Panc1 (cell line): ENCODE data around the gene SEZ6L. TPM values are rescaled to one million over a fixed set of nuclear protein-coding genes. Genes with fewer than 3 reads are reported as not detected.

Experiments
- ATAC-seq: fragments of 200-7000 bp; cut with Tn5 transposase; 2 replicates; pipeline ENCODE4 v1.9.1; 2020; ENCODE audit warnings: mild to moderate bottlenecking, moderate library complexity
- BruUV-seq: library from RNA; stranded (reverse); fragments of 400-500 nt; replicated peaks from 2 replicates; lab custom pipeline; 2021; lab: Mats Ljungman, UMichigan
- CTCF ChIA-PET: fragments of 300-600 bp; sonication (Branson Sonifier 250); formaldehyde crosslinking; loops from one replicate; lab custom pipeline; 2022; ENCODE audit warnings: antibody characterized with exemption; lab: Charles Lee
- POLR2A ChIA-PET: fragments of 300-600 bp; sonication (Branson Sonifier 250); formaldehyde crosslinking; loops from one replicate; lab custom pipeline; 2022; ENCODE audit warnings: antibody characterized with exemption; lab: Charles Lee
- DNase-seq: peaks from one replicate; pipeline ENCODE4 v3.0.0-alpha.2; 2010; ENCODE audit warnings: low read depth, low spot score
- H3K27ac ChIP-seq: 2 replicates; pipeline ENCODE4 v1.5.1; 2011; ENCODE audit warnings: mild to moderate bottlenecking, low read length, inconsistent platforms
- H3K27me3 ChIP-seq: fragments of 200-500 bp; sonication (Bioruptor generic); 2 replicates; pipeline ENCODE4 v1.6.0; 2014; ENCODE audit warnings: low read length, inconsistent platforms; ENCODE audit not compliant: control insufficient read depth, insufficient read depth
- H3K36me3 ChIP-seq: fragments of 200-500 bp; sonication (Bioruptor generic); 2 replicates; pipeline ENCODE4 v1.5.1; 2014; ENCODE audit warnings: inconsistent platforms, mild to moderate bottlenecking, low read length, moderate library complexity; ENCODE audit not compliant: control insufficient read depth, insufficient read depth
- H3K4me1 ChIP-seq: 2 replicates; pipeline ENCODE4 v1.5.1; 2011; ENCODE audit warnings: inconsistent platforms, mild to moderate bottlenecking, low read length, moderate library complexity; ENCODE audit not compliant: control insufficient read depth, insufficient read depth
- H3K4me3 ChIP-seq, 2 experiments: 2 replicates each; pipeline ENCODE4 v1.5.1; 2011 to 2012; ENCODE audit warnings: low read depth in 2 of 2, low read length in 2 of 2, mild to moderate bottlenecking in 2 of 2, inconsistent platforms in 1 of 2, moderate library complexity in 1 of 2
- H3K9me3 ChIP-seq: fragments of 200-500 bp; sonication (Bioruptor generic); 2 replicates; pipeline ENCODE4 v1.5.1; 2014; ENCODE audit warnings: low read depth, mild to moderate bottlenecking, inconsistent platforms, low read length, moderate library complexity; ENCODE audit not compliant: control insufficient read depth, insufficient read depth
- REST ChIP-seq, 2 experiments: IDR thresholded peaks; 2 replicates each; pipeline ENCODE4 v1.6.1; 2011 to 2012; ENCODE audit warnings: low read depth in 2 of 2, control low read depth in 1 of 2, low read length in 1 of 2, mild to moderate bottlenecking in 1 of 2, moderate library complexity in 1 of 2; ENCODE audit not compliant: insufficient read depth in 1 of 2
- TCF7L2 ChIP-seq: IDR thresholded peaks from 2 replicates; pipeline ENCODE4 v1.6.1; 2011; ENCODE audit warnings: mild to moderate bottlenecking, low read depth, low read length, inconsistent platforms
- in situ Hi-C: cut with HindIII; loops from 2 replicates; pipeline ENCODE4 v1.10.0; 2016; ENCODE audit warnings: low sequenced_read_pairs, low pct_unique_long_range_greater_than_20kb
- intact Hi-C: fragments of 100-400 bp; cut with micrococcal nuclease; formaldehyde crosslinking; loops from one replicate; pipeline ENCODE4 v1.10.0; 2022; ENCODE audit not compliant: unreplicated experiment
- total RNA-seq: library from RNA; stranded (reverse); gene quantifications from one replicate; pipeline ENCODE4 v1.2.1, GENCODE V29; 2021; ENCODE audit not compliant: unreplicated experiment
- TF ChIP-seq, protein P1 (sequence below): fragments of 450-650 bp; IDR thresholded peaks from 2 replicates; pipeline ENCODE4 v1.5.1; 2017; ENCODE audit warnings: mild to moderate bottlenecking

SEZ6L gene
- total RNA-seq, 1 experiment from 2014 or later = not detected

DNA sequence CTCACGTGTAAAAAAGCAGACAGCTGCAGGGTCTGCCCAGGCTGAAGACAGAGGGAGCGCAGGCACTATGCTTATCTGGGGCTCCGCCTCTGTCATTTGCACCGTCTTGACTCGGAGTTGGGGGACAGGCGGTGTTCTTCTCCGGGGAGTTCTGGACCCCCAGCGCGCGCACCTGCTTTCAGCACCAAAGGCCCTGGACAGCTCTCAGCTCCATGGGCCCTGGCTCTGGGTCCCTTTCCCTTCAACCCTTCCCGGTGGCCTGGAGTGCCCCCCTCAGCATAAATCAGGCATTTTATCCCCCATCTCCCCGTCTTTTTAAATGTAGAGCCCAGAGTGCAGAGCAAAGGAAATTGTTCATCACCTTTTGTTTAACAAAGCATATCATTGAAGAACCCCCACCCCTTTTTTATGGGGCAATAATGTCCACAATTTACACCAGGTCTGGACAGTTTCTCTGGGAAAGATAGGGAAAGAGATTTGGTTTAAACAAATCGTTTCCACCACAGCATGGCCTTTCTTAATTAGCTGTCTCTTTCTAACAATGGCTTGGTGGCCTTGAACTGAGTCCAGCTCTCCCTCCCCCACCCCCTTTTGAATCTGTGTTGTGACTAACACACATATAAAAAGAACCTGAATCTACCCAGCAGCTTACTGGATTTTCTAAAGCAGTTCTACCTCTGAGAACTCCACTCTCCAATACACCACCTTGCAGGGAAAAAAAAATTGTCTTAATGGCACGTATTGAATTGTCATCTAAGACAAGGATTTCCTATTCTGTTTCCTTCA, 1.7 kb downstream of the SEZ6L start:
- DNase-seq (no peak), ATAC-seq (no peak)
- Histone ChIP-seq H3K27ac (no peak overlapping the region), H3K36me3 (no peaks in the 10 kb centered on the region), H3K9me3 (no peaks in the 10 kb centered on the region), H3K4me1 (no peaks in the 10 kb centered on the region), H3K27me3 (no peaks in the 10 kb centered on the region; the same call in none of the 2 replicates), H3K4me3 (no peak overlapping the region)
- ChIA-PET CTCF (interaction anchor here (0.6 kb wide), 1 partner anchor 275 kb away, joined by 4 read pairs; no protein-coding TSS in a partner anchor), POLR2A (no interaction called here)
- peak; percentile 81 to 82 for TF ChIP-seq REST (IDR thresholded peaks at IDR 0.05; ENCODE audit: insufficient read depth in 1 of 2, low read depth in 2 of 2, low read length in 1 of 2)
- TF ChIP-seq, protein P1, sequence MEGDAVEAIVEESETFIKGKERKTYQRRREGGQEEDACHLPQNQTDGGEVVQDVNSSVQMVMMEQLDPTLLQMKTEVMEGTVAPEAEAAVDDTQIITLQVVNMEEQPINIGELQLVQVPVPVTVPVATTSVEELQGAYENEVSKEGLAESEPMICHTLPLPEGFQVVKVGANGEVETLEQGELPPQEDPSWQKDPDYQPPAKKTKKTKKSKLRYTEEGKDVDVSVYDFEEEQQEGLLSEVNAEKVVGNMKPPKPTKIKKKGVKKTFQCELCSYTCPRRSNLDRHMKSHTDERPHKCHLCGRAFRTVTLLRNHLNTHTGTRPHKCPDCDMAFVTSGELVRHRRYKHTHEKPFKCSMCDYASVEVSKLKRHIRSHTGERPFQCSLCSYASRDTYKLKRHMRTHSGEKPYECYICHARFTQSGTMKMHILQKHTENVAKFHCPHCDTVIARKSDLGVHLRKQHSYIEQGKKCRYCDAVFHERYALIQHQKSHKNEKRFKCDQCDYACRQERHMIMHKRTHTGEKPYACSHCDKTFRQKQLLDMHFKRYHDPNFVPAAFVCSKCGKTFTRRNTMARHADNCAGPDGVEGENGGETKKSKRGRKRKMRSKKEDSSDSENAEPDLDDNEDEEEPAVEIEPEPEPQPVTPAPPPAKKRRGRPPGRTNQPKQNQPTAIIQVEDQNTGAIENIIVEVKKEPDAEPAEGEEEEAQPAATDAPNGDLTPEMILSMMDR = no peak; the same call in 1 of the 2 replicates
- BruUV-seq = no TSS peak
- intact Hi-C loops = loop anchor here (10.0 kb wide), 1 partner anchor 164 kb away; no protein-coding TSS in a partner anchor
- in situ Hi-C loops = no loop called here

DNA sequence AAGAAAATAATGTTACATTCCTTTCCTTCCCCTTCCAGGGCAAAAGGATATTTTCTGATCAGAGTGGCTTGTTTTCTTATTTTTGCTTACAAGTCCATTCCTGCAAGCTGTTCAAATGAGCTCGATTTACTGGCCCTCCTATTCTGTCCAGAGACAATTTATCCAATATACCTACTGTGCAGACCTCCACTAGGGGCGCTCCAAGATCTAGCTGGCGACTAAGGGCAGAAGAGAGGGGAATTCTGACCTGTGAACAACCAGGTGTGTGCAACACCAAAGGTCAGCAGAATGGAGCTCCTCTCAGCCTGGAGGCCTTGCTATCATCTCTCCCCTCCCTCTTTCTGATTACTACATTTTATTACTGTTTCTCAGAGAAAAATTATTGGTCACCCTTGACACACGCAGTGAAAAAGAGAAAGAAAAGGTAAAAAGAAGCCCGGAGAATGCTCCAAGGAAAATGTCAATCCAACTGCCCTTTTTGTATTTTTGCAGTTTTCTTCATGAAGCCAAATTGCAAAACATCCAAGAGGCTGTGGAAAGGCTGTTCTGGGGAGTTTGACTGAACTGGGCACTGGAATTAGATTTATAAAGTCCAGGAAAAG, 3.2 kb downstream of the SEZ6L start:
- ChIA-PET POLR2A (no interaction called here), CTCF (interaction anchor here (0.6 to 1.7 kb wide), 7 partner anchors 12 to 998 kb away, joined by 3 to 5 read pairs (median 4); no protein-coding TSS in a partner anchor)
- DNase-seq (peak; percentile 13), ATAC-seq (peak; percentile 81)
- intact Hi-C loops = loop anchor here (10.0 kb wide), 1 partner anchor 162 kb away; no protein-coding TSS in a partner anchor
- TF ChIP-seq, protein P1 = peak; percentile 83
- TF ChIP-seq TCF7L2 = no peak
- Histone ChIP-seq H3K4me1 (no peaks in the 10 kb centered on the region), H3K27ac (no peak overlapping the region), H3K4me3 (no peak overlapping the region), H3K9me3 (no peaks in the 10 kb centered on the region), H3K27me3 (no peaks in the 10 kb centered on the region; the same call in none of the 2 replicates), H3K36me3 (no peaks in the 10 kb centered on the region)
- in situ Hi-C loops = no loop called here
- no TSS peak for BruUV-seq
